HEK293 (cell line): Measurements from ENCODE around the gene TBC1D4.

Experiments
- CTCF ChIP-seq: fragments of 450-650 bp; formaldehyde crosslinking; IDR thresholded peaks from 2 replicates; pipeline ENCODE4 v1.5.1; 2016; ENCODE audit warnings: missing biosample characterization, missing genetic modification characterization
- HOXC10 ChIP-seq: sonication (generic); formaldehyde crosslinking; IDR thresholded peaks from 2 replicates; pipeline ENCODE4 v1.8.1; 2023; ENCODE audit warnings: mild to moderate bottlenecking, missing genetic modification reagents
- KLF9 ChIP-seq: fragments of 450-650 bp; formaldehyde crosslinking; IDR thresholded peaks from 2 replicates; pipeline ENCODE4 v1.5.1; 2016; ENCODE audit warnings: missing biosample characterization, missing genetic modification characterization, low read depth
- OVOL3 ChIP-seq: fragments of 450-650 bp; formaldehyde crosslinking; IDR thresholded peaks from 2 replicates; pipeline ENCODE4 v1.5.1; 2016; ENCODE audit warnings: missing biosample characterization, missing genetic modification characterization
- REPIN1 ChIP-seq: fragments of 450-650 bp; formaldehyde crosslinking; IDR thresholded peaks from 2 replicates; pipeline ENCODE4 v1.5.1; 2017; ENCODE audit warnings: missing biosample characterization, missing genetic modification characterization, low read depth
- ZNF121 ChIP-seq: fragments of 450-650 bp; formaldehyde crosslinking; IDR thresholded peaks from 2 replicates; pipeline ENCODE4 v1.5.1; 2016; ENCODE audit warnings: missing biosample characterization, missing genetic modification characterization
- ZNF138 ChIP-seq: fragments of 450-650 bp; formaldehyde crosslinking; IDR thresholded peaks from 2 replicates; pipeline ENCODE4 v1.5.1; 2016; ENCODE audit warnings: missing biosample characterization, missing genetic modification characterization, borderline replicate concordance
- ZNF580 ChIP-seq: fragments of 450-650 bp; formaldehyde crosslinking; IDR thresholded peaks from 2 replicates; pipeline ENCODE4 v1.5.1; 2016; ENCODE audit warnings: missing biosample characterization, missing genetic modification characterization
- ZNF639 ChIP-seq: fragments of 450-650 bp; formaldehyde crosslinking; IDR thresholded peaks from 2 replicates; pipeline ENCODE4 v1.5.1; 2016; ENCODE audit warnings: missing biosample characterization, missing genetic modification characterization

- TF ChIP-seq CTCF (tag by site-specific recombination) (no peak; the same call in 1 of the 2 replicates), ZNF138 (tag by site-specific recombination) (no peak), KLF9 (peak; percentile 88), ZNF580 (0 out of 2 replicates have a peak, but pooled peaks have one; percentile 26), REPIN1 (no peak), ZNF121 (tag by site-specific recombination) (peak; percentile 38; the same call in 1 of the 2 replicates), HOXC10 (no peak), OVOL3 (tag by site-specific recombination) (no peak), ZNF639 (tag by site-specific recombination) (peak; percentile 81; the same call in 1 of the 2 replicates)
These were observed 1.2 kb downstream of the TBC1D4 start for GRCh38 chr13:75480671-75481175.
